ENCODE measurements around the gene TJP1.
"Not testable (repeated sequence)": the region's sequence is repeated elsewhere in the genome, so short reads cannot be mapped to it uniquely, and the experiment has no call there.

The TJP1 gene

DNA sequence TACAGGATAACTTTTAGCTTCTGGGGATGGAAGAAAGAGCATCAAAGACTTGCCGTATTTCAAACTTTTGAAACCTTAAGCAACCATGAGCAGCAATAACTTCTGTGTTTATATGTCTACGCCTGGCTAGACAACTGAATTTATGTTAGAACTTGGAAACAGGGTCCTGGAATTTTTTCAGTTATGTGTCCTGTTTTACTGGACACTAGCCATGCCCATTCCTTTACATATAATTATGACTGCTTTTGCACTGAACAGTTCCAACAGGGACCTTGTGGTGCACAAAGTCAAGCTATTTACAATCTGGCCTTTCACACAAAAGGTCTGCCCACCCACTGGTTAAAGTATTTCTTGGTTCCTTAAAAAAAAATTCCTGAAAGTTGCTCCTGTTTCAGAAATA, 37.1 kb downstream of the TJP1 start:
- TF ChIP-seq, protein P1, sequence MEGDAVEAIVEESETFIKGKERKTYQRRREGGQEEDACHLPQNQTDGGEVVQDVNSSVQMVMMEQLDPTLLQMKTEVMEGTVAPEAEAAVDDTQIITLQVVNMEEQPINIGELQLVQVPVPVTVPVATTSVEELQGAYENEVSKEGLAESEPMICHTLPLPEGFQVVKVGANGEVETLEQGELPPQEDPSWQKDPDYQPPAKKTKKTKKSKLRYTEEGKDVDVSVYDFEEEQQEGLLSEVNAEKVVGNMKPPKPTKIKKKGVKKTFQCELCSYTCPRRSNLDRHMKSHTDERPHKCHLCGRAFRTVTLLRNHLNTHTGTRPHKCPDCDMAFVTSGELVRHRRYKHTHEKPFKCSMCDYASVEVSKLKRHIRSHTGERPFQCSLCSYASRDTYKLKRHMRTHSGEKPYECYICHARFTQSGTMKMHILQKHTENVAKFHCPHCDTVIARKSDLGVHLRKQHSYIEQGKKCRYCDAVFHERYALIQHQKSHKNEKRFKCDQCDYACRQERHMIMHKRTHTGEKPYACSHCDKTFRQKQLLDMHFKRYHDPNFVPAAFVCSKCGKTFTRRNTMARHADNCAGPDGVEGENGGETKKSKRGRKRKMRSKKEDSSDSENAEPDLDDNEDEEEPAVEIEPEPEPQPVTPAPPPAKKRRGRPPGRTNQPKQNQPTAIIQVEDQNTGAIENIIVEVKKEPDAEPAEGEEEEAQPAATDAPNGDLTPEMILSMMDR (conservative IDR thresholded peaks at IDR 0.05; ENCODE audit: low read depth), result no peak

DNA sequence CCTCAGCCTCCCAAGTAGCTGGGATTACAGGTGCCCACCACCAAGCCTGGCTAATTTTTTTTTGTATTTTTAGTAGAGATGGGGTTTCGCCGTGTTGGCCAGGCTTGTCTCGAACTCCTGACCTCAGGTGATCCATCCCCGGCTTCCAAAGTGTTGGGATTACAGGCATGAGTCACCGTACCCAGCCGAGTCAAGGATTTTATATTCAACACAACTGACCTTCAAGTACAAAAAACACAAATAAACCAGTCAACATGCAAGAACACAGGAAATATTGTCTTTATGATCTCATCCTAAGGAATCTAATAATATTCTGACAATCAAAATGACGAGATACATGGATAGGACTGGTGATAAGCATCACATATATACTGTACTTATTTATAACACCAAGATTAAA, 37.9 kb downstream of the TJP1 start:
- TF ChIP-seq, protein P1 (conservative IDR thresholded peaks at IDR 0.05; ENCODE audit: low read depth), result no peak
- H3K27ac ChIP-seq, result no peak overlapping the region
- DNase-seq (ENCODE audit: low spot score), result peak; percentile 9
- ChIA-PET CTCF (no interaction called here), POLR2A (ENCODE audit: low non-redundant PET) (no interaction called here)

More for the DNA sequence above, 37.1 kb downstream of the TJP1 start:
- ChIA-PET CTCF (interaction anchor here (0.7 kb wide), 1 partner anchor 12 kb away, joined by 3 read pairs; no protein-coding TSS in a partner anchor), POLR2A (ENCODE audit: low non-redundant PET) (no interaction called here)
- no peak for DNase-seq (ENCODE audit: low spot score)
- H3K27ac ChIP-seq, result no peak overlapping the region

DNA sequence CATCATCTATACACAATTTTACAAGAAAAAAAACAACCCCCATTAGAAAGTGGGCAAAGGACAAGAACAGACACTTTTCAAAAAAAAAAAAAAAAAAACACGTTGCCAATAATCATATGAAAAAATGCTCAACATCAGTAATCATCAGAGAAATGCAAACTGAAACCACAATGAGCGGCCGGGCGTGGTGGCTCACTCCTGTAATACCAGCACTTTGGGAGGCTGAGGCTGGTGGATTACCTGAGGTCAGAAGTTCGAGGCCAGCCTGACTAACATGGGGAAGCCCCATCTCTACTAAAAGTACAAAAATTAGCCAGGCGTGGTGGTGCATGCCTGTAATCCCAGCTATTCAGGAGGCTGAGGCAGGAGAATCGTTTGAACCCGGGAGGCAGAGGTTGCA, 39.5 kb downstream of the TJP1 start:
- CTCF ChIA-PET; H3K27ac ChIP-seq; POLR2A ChIA-PET (ENCODE audit: low non-redundant PET); DNase-seq (ENCODE audit: low spot score): not testable (repeated sequence)

DNA sequence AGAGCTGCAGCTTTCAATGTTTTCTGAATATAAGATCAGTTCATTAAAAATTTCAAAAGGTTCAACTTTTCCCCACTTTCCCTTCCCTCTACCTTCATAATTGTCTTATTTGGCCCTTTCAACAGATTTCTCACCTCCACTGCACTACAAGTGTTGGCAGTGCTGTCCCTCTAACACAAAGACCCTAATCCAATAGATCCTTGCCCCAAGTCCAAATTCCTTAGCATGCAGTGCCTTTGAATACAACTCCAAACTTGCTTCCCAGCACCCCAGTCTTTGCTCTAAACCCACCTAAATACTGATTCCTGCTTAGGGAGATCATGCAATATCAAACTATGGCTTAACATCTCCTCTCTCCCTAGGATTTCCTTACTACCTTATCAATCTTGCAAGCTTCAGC, 43.9 kb downstream of the TJP1 start:
- TF ChIP-seq, protein P1 (conservative IDR thresholded peaks at IDR 0.05; ENCODE audit: low read depth), result no peak
- ChIA-PET CTCF (no interaction called here), POLR2A (ENCODE audit: low non-redundant PET) (no interaction called here)
- no peak overlapping the region for H3K27ac ChIP-seq
- DNase-seq (ENCODE audit: low spot score), result no peak

DNA sequence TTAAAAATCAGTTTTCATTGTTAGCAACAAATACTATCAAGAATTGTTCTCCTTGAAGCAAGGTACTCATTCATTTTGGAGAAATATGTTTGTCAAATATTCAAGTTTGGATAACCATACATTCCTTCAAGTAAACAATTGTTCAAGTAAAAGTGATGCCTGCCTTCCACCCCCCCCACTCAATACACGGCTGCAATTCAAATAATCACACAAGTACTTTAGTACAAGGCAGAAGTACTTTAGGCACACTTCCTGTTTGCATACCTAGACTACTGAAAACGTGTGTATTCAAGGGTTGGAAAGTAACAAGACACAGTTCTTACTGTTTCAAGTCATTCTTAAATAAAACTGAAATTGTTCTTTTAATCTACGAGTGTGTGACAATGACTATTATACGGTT, 45.4 kb downstream of the TJP1 start:
- TF ChIP-seq, protein P1 (conservative IDR thresholded peaks at IDR 0.05; ENCODE audit: low read depth), result no peak
- DNase-seq (ENCODE audit: low spot score), result no peak
- ChIA-PET CTCF (no interaction called here), POLR2A (ENCODE audit: low non-redundant PET) (no interaction called here)
- H3K27ac ChIP-seq, result no peak overlapping the region

DNA sequence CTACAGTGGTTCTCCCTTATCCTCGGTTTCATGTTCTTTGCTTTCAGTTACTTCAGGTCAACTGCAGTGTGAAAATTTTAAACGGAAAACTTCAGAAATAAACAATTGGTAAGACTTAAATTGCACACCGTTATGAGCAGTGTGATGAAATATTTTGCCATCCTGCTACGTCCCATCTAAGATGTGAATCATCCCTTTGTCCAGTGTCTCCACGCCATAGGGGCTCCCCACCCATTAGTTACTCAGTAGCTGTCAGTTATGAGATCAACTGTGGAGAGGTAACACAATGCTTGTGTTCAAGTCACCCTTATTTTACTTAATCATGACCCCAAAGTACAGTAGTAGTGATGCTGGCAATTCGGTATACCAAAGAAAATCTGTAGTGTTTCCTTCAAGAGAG, 47.4 kb downstream of the TJP1 start:
- no peak overlapping the region for H3K27ac ChIP-seq
- TF ChIP-seq, protein P1 (conservative IDR thresholded peaks at IDR 0.05; ENCODE audit: low read depth), result no peak
- peak; percentile 63 for DNase-seq (ENCODE audit: low spot score)
- ChIA-PET CTCF (no interaction called here), POLR2A (ENCODE audit: low non-redundant PET) (no interaction called here)

DNA sequence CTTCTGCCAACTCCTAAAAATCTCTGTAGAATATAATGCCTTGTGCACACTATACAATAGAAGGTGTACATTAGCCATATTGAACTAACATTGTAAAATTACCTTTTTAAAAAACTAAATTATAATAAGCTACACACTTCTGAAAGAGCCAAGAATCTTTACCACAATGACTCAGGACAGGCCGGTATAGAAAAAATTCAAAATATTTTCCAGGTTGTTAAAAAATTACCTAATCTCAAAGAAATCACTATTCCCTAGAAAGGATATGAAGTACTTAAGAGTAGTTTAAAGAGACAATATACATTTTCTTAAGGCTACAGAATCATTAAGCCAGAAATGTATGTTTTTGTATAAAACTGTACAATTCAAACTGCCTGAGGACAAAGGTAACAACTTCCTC, 48.5 kb downstream of the TJP1 start:
- TF ChIP-seq, protein P1 (conservative IDR thresholded peaks at IDR 0.05; ENCODE audit: low read depth), result no peak
- no peak for DNase-seq (ENCODE audit: low spot score)
- CTCF ChIA-PET, result no interaction called here
- H3K27ac ChIP-seq, result no peak overlapping the region
- POLR2A ChIA-PET (ENCODE audit: low non-redundant PET), result no interaction called here

Measured in RWPE1 (cell line).